Urothelium cell line (cell line): ENCODE results near the gene ZNF275.
"Not testable (repeated sequence)": the region's sequence is repeated elsewhere in the genome, so short reads cannot be mapped to it uniquely, and the experiment has no call there.

ENCODE experiments used
- DNase-seq: peaks from one replicate; pipeline ENCODE4 v3.0.0; 2011; ENCODE audit warnings: low spot score, mixed read lengths
- FAIRE-seq: peaks from 2 replicates; lab custom pipeline; 2011; peaks lifted over from hg19 to GRCh38; lab: Jason Lieb, UNC

Gene ZNF275, protein sequence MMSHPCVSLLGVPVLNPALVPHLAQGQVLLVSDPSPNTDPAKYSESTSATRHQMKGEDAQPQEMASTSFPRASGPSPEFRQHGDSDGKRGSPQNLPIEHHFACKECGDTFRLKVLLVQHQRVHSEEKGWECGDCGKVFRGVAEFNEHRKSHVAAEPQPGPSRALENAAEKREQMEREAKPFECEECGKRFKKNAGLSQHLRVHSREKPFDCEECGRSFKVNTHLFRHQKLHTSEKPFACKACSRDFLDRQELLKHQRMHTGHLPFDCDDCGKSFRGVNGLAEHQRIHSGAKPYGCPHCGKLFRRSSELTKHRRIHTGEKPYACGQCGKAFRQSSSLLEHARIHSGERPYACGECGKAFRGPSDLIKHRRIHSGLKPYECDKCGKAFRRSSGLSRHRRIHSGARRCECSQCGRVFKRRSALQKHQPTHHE

DNA sequence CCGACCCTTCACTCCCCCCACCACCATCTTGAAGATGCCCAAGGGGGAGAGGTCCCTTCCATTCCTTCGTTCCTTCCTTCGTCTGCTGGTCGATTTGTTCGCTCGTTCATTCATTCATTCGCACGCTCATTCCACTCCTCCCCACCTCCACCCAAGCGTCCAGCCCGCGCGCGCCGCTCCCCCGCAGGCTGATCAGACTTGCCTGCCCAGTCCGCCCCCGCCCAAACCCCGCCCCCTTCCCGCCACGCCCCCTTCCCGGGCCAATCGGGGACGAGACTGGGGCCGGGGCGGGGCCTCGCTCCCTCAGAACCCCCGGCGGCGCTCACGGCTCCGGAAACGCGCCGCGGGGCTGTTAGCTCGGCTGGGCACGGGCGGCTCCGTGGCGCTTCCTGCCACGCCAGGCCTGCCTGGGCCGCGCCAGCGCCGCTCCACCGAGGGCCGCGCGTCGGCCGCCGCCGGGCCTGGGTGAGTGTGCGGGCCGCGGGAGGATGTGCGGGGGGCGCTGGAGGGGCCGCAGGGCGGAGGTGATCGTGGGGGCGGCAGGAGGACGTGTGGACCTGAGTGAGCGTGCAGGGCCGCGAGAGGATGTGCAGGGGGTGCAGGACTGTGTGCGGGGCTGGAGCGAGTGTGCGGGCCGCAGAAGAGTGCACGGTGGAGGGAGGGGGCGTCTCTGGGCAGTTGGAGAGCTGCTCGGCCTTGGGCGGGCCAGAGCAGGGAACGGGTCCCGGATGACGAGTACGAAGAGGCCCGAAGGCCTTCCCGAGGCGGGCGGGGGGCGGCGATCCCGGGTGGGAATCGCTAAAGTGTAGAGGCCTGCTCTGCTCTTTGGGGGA lies at the start of gene ZNF275:
ZNF275 (plus strand) TSS at position 333 of the 833 bp plus-strand sequence. CDS start 2,527 bp downstream, outside the sequence.
- peak; percentile 92 for DNase-seq

DNA sequence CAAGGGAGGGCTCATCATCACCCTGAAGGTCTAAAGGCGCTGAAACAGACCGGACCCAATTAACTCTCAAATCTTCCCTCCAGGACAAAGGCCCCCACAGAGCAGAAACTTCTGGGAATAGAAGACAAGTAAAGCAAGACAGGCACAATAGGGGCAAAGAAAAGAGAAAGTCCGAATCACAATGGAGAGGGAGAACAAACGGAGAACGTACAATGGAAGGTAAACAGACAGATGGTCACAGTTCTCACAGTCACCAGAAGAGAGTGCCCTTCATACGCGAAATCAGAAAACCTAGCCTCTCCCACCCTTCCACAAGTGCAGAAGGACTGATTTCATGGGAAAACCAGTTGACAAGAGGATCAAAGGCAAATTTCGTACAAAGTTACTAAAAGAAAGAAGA lies 48.3 kb upstream of the ZNF275 start:
- not testable (repeated sequence) for DNase-seq, FAIRE-seq

More for the DNA sequence above, at the start of gene ZNF275:
- no peak for FAIRE-seq

DNA sequence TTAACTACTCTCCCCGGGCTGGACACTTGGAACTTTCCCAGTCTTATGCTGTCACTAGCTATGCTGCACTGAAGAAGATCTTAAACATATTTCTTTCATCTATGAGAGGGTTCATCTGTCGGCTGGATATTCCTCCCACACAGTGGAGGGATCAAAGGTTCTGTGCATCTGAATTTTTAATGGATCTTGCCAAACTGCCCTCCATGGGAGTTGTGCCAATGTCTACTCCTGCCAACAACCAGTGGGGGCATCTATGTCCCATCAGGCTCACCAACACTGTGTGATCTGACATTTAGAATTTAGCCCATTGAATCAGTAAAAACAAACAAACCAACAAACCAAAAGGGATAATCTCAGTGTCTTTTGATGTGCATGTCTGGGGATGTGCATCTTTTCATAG lies 45.1 kb upstream of the ZNF275 start:
- DNase-seq, result not testable (repeated sequence)
- FAIRE-seq, result peak; percentile 9

DNA sequence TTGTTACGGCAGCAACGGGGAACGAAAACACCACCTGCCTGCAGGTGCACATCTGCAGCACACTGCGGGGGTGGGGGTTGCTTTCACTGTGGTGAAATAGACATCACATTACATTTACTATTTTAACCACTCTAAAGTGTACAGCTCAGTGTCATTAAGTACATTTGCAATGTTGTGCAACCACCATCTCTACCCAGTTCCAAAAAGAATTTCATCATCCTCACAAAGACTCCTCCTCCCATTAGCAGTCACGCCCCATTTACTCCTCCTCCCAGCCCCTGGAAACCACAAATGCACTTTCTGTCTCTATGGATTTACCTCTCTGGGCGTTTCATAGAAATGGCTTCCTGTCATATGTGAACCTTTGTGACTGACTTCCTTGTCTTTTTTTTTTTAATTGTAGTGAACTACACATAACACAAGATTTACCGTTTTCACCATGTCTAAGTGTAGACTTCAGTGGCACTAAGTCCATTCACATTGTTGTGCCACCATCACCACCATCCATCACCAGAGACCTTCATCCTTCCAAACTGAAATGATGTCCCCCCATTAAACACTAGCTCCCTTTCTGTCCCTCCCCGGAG lies 40.4 kb upstream of the ZNF275 start:
- peak; percentile 53 for FAIRE-seq
- not testable (repeated sequence) for DNase-seq

DNA sequence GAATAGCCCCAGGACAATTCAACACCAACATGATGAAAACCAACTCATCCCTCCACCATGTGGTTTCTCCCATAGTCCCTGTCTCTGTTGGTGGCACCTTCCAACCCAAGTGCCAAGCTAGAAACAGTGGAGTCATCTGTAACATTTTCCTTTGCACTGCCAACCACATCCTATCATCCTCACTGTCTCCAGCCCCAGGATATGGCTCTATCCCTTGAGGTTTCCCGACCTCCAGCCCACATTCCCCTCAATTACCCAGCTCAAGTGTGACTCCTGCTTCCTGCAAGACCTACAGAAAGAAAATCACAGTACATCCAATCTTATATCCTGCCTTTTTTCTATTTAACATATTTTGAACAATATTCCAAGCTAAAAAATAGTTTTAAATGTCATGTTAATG lies 36.6 kb upstream of the ZNF275 start:
- no peak for DNase-seq
- no peak for FAIRE-seq

DNA sequence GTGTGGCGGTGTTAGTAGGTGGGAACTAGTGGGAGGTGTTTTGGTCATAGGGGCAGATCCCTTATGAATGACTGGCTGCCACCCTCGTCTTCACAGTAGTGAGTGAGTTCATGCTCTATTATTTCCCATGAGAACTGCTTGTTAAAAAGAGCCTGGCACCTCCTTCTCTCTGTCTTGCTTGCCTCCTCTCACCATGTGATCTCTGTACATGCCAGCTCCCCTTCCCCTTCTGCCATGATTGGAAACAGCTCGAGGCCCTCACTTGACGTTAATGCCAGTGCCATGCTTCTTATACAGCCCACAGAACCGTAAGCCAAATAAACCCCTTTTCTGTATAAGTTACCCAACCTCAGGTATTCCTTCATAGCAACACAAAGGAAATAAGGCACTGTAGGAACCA lies 34.1 kb upstream of the ZNF275 start:
- FAIRE-seq, result no peak

DNA sequence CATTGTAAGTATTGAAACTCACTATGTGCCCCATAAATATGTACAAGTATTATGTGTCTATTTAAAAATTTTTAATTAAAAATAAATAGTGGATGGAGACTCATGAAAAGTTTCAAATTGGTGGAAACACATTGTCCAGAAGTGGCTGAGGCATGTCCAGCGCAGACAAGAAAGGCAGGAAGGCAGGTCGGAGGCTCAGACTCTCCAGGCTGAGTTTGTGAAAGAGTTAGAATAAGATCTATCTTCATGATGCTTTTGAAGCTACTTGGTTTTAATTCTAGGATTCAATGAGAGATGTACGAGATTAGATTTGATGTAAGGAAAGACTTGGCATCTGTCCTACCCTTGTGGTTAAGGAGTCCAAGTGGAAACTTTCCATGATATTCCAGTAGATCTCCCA lies 32.2 kb upstream of the ZNF275 start:
- no peak for FAIRE-seq
- DNase-seq, result no peak

More for the DNA sequence above, 34.1 kb upstream of the ZNF275 start:
- DNase-seq, result no peak

DNA sequence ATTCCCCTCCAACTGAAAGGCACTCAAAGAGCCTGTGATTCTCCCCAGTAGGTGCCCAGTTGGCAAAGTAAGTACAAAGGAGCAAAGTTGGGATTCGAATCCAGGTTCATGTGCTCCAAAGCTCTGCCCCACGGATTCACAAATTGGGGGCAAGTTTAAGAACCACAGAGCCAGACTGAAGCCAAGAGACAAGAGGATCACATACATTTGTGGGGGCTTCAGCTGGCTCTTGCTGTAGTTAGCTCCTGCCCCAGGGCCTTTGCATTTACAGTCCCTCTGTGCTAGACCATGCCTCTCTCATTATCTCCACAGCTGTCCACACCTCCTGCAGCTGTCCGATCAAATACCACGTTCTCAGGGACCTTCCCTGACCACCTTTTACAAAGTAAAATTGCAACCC lies 31.2 kb upstream of the ZNF275 start:
- DNase-seq (no peak), FAIRE-seq (no peak)

DNA sequence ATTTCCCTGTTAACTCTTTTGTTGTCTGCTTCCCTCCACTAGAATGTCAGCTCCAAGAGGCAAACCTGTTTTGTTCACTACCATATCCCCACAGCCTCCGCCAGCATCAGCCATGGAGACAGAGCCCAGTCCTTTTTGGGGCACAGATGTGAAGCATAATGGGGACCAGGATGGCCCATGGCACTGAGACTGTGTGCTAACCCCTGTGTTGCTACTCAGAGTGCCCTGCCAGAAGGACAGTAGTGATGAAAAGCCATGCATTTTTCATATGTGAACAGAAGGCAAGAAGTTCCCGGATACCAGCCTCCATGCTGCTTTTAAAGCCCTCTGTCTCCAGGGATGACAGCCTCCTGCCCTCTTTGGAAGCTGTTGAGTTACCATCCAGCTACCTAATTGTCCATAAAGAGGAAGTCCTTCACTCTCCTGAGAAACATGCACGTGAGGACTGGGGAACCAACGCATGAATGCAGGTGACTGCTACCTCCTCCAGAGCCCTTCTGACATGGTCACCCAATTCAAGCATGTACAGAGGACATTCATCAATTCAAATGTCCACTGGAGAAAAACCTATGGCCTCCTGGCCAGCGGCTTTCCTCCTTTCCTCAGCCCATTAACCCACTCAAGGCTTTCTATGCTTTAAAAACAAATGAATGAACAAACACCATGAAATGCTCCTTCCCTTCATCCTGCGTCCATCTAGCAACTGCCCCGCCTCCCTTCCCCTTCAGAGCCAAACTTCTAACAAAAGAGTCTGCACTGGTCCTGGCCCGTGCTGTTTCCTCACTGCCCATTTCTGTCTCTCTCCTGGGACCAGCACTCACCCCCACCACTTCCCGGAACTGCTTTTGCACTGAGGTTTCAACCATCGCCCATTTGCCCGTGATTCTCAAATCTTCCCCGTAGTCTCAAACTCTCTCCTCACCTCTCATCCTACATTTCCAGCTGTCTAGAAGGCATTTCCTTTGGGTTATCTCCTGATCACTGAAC lies 30.4 kb upstream of the ZNF275 start:
- FAIRE-seq, result no peak

DNA sequence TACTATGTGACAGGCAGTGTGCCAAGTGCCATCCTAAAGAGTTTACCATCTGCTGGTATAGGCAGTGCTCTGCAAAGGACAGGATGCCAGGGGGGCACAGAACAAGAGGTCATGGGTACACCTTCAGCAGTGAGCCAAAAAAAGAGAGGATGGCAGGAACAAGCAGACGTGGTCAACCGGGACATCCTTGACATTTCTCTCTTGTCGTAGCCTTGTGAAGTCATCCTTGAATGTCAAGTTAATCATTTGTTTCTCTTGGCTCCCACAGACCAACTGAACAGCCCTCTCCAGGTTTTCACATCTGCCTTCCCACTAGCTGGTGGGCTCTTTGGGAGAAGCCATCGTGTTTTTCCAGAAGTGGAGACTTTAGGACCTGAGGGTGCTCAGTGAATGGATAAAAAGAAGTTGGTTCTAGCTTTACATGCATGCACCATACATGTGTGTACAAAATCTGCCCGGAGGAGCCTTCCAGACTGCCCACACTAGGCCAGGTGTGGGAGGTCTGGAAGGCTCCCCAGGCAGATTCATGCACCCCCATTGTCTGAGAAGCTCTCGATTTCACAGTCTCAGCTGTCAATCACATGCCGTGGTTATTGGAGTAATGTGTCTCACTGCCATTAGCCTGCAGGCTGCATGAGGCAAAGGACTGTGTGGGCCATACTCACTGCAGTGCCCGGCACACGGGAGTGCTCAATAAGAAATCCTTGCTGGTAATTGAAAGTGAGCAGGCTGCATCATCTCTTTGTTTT lies 28.8 kb upstream of the ZNF275 start:
- DNase-seq, result no peak
- no peak for FAIRE-seq

More for the DNA sequence above, 30.4 kb upstream of the ZNF275 start:
- DNase-seq, result no peak

DNA sequence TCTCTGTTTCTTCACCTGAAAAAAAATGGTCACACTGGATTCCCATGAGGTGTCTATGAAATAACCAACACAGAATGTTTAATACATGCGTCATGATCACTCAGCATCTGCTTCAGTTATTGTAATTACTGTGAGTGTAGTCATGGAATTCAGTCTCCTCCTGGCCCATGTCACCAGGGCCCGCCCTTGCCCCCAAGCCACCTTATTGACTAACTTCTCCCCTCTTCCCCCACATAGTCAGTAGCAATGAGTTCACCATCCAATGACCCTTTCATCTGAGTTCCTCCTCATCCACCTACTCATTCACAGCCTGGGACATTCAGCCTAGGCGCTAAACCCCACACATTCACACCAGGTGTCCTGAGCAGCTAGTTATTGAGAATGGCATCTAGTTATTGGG lies 28.0 kb upstream of the ZNF275 start:
- DNase-seq, result no peak
- no peak for FAIRE-seq

DNA sequence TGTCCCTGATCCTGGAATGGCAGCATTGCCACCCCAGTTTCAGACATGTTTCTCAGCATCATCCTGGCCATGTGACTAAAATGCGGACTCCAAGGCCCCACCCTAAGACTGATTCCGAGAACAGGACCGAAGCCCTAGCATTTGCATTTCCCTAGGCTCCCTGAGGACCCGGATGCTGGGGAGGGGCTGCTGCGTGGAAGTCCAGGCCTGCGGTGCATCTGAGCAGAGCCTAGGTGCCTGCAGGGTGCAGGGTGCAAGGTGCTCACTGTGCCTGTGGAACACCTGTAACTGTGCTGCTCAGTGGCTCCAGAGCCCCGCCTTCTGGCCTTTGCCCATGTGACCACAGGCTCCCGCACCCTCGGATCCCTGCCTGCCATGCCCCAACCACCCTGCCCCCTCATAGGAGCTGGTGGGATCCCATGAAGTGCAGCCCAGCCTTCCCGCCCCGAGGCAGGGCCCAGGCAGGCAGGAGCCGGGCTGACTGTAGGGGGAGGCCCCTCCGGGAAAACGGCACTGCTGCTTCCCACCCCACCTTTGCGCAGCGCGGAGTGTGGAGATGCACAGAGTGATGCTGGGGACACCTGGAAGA lies 27.3 kb upstream of the ZNF275 start:
- DNase-seq (no peak), FAIRE-seq (no peak)

DNA sequence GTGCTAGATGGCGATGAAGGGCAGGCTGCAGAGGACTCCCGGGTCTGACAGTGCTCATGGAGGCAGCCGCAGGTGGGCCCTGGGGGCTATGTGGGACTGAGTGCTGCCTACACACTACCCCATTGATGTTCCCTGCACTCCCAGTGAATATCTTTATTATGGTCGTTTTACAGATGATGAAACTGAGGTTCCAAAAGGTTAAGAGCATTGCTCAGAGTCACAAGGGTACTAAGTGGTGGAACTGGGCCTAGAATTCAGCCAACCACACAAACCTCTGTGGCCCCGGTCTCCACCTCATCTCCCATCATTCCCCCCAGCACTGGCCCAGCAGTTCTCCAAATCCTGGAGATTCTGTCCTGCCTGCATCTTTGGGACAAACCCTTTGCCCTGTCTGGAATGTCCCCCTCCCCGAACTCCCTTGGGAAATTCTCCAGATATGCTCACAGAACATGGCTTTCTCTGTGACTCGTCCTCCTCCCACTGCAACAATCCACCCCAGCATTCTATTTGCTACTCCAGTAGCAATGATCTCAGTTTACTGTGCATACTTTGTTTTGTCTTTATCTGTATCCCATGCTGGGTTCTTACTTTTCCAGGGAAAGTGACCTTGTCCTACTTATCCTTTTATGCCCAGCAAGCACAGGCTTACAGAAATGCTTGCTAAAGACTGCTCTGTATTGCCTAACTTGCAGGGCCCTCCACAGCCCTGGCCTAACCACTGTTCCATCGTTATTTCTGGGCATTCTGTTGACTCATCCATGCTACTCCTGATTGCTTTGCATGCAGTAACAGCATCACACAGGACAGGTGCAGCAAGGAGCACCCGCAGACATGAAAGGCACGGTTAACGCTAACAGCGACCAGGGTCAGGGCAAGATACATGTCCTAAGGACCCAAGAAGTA lies 26.4 kb upstream of the ZNF275 start:
- FAIRE-seq, result no peak

DNA sequence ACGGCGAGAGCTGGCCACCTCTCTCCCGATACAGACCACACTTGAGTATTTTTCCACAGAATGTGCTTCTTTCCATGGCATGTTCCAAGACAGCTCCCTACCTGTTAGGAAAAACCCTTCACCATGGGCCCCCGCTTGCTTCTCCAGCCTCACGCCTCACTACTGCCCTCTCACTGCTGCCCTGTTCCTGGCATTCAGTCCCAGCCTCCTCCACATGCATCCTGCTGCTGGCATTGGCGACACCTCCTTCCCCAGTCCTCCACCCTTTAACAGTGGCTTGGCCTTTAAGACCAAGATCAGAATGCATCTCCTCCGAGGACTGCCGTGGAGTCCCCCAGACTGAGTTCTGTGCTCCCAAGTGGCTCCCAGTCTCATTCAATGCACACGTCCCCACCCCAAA lies 23.1 kb upstream of the ZNF275 start:
- FAIRE-seq, result no peak
- no peak for DNase-seq

More for the DNA sequence above, 26.4 kb upstream of the ZNF275 start:
- no peak for DNase-seq

DNA sequence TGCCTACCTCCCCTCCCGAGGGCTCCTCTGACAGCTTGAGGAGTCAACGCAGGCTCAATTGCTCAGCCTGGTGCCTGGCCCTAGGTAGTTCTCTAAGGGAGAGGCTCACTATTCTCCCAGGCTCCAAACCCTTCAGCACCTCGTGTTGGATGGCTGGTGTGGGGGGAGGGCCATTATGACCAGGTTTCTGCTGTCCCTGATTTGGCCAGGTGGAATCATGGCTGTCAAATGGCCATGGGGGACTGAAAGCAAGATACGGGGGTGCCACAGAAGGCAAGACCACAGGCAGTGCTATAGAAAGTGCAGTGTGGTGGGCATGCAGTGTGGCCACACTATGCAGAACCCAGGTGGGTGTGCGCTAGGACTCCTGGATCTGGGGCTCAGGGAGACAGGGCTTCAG lies 21.9 kb upstream of the ZNF275 start:
- DNase-seq (no peak), FAIRE-seq (no peak)

DNA sequence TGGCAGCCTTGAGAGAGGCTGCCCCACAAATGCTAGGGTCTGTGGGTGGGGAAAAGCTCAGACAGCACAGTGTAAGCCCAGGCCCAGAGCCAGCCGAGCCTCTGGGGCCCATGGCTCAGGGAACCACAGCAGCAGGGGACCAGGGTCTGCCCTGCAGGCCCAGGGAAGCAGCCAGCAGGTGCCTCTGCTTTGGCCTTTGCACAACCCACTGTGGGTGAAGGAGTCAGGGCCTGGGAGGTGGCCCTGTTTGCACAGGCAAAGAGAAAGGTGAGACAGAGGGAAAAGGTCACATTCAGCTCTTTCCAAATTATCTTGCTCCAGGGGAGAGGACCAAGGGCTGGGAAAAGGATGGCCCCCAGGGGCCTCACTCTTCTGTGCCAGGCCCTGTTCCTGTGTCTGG lies 21.1 kb upstream of the ZNF275 start:
- DNase-seq, result no peak
- FAIRE-seq, result no peak

DNA sequence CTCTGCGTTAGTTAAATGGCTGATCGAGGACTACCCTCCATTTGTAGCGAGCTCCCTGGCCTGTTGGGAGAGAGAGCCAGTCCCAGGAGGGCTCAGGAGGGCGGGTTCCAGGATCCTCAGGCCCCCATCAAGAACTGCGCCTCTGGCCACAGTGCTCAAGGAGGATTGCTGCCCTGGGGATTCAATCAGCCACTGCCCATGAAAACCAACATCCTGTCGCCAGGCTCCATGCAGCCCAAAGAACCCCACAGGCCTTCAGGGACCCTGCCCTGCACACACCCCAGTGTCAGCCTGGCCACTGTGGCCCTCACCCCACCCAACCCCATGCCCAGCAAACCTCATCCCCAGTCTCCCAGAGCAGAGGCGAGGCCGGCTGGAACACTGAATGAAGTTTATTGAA lies 16.6 kb upstream of the ZNF275 start:
- no peak for FAIRE-seq
- no peak for DNase-seq
